GM21526 (cell line): ENCODE results near the gene CERS6.
"Not testable (repeated sequence)": the region's sequence is repeated elsewhere in the genome, so short reads cannot be mapped to it uniquely, and the experiment has no call there.

ENCODE experiments used
- ATAC-seq: cut with Tn5 transposase; IDR thresholded peaks from one replicate; pipeline ENCODE4 v1.9.1; 2021; ENCODE audit warnings: moderate library complexity; ENCODE audit not compliant: unreplicated experiment, low FRiP score

Gene CERS6

DNA sequence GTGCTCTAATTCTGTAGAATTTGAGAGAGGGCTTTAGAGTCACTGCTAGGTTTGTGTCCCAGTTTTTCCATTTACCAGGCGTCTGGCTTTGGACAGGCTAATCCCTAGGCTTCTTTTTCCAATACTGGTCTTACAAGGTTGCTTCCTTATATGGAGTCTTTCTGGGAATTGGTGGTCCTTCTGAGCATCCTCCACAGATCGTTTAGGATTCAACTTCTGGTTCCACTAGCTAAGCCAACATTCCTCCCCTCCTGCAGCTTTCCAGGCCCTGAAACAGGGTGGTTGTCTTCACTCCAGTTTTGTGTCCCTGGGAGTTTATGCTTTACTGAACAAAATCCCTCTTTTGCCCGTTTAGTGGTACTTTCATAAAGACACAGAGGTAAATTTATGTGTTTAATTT is 170.6 kb downstream of the CERS6 start:
- ATAC-seq, result no peak

DNA sequence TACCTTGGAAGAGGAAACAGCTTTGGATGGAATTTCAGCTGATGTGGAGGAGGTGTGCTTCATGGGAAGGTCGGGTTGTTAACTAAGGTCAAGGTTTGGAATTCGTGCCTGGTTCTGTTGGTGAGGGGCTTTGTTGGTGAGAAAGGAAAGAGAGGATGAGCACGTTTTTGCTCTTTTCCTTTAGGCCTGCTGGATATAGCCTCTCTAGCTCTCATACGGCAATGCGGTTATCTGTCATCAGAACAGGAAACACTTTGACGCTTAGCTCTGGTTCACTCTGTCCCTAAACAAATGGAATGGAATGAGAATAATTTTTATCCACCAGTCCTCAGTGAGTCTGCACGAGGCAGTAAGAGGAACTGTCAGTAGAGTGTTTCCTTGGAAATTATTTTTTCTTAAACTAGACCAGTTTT is 176.6 kb downstream of the CERS6 start:
- no peak for ATAC-seq

DNA sequence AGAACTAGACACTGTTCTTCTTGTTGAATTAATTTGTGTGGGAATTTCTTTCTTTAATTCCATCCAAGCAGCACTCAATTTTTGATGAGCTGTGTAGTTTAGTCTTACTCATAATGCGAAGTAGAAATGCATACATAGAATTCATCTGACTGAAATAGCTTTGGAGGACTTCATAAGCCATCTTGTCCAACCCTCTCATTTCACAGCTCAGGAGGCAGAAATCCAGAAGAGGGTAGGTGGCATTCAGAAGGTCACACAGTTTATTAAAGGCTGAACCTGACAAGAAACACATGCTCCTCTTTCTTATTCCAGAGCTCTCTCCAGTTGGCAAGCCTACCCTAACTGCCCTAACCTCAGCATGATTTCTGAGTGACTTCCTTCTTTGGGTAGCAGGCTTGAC is 177.1 kb downstream of the CERS6 start:
- no peak for ATAC-seq

DNA sequence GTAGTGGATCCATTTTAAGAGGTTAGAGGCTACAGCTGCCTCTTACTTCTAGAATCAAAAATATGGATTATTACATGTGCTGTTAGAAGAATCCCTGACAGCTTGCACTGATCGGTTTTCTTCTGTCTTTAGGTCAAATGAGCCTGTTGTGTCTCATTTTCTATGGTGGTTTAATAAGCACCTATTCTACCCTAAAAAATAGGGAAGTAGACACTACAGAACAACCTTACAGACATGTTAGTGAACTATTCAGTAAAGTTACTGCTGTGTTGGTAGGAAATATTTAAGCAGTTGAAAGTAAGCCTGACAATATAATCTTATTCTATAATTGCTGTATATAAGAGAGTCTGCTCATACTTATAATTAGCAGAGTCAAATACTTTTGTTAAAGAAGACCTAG is 177.8 kb downstream of the CERS6 start:
- ATAC-seq, result no peak

DNA sequence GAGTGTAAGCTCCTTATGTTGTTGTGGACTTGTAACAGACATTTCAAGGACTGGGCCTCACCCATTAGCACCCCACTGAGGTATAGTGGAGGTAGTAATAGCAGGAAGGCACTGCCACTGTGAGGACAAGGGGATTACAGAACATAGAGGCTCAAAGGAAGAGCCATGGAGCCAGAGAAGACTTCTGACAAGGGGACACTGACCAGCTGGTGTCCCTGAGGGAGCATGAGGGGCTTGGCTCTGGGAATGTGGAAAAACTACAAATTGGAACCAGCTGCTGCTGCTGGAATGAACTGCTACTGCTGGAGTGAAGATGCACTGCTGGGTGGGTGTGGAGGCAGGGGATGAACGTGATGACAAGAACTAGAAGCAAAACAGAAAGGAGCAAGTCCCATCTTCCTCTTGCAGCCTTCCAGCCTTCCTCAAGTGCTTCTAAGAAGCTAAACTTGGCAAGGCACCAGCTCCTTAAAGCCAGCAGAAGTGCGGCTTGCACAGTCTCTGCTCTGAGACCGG is 179.0 kb downstream of the CERS6 start:
- no peak for ATAC-seq

DNA sequence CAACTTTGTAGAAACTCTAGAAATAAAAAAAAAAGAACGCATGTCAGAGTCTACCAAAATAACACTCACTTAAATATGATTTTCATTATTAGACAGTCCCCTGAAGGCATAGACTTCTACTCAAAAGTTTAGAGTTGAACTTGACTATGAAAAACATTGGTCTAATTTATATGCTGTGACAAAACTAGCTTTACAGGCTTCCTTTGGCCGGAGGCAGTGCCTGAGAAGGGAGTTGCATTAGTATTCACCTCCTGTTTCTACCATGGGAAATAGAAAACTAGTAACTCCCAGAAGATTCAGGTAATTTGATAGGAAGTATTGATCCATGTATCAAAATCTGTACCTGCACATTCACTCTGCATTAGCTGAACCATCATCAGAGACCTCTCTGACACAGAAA is 182.9 kb downstream of the CERS6 start:
- no peak for ATAC-seq

DNA sequence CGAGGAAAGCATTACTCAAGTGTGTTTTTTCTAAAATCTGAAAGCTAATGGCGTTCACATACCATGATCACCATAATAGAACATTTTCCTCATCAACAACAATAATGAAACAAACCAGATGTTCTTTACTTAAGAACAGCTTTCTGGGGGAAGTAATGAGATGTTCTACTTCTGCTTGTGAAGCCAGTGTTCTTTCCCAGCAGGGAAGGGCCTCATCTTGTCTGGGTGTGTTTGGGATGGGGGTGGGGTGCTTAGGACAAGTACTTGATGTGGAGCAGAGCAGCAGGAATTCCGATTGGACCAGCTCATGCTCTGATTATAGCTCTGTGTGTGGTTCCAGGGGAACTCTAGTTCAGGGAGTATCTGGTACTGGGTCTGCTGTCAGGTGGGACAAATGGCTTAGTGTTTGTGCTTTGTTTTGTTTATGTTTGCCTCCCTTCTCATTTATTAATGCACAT is 183.4 kb downstream of the CERS6 start:
- no peak for ATAC-seq

DNA sequence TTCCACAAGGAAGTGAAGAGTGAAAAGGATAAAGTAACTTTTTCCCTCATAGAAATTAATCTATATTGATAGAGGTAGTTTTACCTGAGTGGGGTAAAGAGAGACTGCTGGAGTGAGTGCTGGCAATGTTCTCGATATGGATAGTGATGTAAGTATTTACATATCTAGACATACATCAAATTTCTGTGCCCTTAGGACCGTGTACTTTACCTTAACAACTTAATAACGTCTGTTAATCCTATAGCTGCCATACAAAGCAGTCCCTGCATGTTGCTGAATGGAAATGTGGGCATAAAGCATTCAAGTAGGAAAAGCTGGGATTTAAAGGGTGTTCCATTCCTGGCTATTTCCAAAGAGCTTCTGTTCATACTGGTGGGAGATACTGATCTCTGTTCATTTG is 184.0 kb downstream of the CERS6 start:
- ATAC-seq, result no peak

DNA sequence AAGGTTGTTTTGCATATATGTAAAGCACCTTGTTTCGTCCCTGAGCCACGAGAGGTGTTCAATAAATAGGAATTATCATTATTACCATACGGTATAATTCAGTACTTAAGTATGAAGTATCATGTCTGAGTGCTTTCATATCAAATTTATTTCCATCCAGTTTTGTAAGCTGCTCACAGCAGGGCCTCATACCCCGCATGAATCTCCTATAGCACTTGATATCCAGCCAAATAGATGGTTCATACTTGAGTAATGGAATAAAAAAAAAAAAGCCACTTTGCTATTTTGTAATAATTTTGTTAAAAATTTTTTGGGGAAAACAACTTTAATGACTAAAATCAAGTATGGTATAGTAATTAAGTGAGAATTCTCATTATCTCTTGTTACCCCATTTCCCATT is 185.6 kb downstream of the CERS6 start:
- no peak for ATAC-seq

DNA sequence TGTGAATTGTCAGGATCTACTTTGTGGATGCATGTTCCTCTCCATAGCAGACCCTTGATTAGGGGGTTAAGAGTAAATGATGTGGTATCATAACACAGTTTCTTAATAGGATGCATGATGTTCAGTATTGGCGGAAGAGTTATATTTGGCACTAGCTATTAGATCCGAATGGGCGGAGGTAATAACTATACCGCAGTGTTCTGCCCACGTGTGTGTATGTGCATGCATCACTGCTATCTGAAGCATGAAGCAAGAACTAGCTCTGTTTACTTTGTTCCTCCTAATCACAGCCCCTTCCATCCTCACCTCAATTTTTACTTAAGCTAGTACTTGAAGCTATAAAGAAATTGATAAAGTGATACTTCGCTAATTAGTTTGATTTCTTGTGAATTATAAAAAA is 186.8 kb downstream of the CERS6 start:
- ATAC-seq, result no peak

DNA sequence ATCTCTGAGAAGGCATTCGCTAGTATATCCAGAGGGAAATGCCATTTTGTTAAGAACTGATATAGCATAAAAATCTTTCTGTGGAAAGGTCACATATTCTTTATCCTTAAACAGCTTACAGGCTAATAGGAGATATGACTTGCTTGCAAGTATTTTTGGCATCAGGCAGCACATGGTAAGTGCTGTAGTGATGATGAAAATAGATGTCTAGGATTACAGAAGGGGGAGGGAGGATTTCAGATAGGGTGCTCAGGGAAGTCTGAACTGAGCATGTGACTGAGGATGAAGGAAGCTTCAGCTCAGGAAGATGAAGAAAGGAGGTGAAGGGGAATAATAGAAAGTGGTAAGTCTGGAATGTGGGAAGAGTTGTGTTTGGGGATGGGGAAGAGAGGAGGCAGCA is 187.9 kb downstream of the CERS6 start:
- no peak for ATAC-seq

DNA sequence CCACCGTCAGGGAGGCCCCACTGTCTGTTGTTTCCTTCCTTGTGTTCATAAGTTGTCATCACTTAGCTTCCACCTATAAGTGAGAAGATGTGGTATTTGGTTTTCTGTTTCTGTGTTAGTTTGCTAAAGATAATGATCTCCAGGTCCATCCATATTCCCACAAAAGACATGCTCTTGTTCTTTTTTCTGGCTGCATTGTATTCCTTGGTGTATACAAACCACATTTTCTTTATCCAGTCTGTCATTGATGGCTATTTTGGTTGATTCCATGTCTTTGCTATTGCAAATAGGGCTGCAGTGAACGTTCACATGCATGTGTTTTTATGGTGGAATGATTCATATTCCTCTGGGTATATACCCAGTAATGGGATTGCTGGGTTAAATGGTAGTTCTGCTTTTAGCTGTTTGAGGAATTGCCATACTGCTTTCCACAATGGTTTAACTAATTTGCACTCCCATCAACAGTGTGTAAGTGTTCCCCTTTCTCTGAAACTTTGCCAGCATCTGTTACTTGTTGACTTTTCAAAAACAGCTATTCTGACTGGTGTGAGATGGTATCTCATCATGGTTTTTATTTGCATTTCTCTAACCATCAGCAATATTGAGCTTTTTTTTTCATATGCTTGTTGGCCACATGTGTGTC is 189.7 kb downstream of the CERS6 start:
- no peak for ATAC-seq

DNA sequence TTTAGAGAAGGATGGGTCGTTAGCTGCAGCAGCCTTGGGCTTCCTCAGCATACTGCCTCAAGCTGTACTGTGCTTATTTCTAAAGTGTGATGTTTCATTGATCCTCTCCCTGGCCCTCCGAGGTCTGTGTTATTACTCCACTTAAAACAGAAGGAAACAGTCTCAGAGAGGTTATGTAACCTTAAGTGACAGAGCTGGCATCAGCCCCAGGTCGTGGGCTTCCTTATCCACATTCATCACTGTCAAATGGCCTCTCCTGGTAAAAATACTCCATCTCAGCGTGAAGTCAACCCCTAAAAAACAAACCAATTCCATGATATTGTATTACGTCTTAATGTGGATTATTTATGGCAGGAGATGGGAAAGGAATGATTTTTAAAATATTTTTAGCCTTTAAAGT is 193.0 kb downstream of the CERS6 start:
- no peak for ATAC-seq

DNA sequence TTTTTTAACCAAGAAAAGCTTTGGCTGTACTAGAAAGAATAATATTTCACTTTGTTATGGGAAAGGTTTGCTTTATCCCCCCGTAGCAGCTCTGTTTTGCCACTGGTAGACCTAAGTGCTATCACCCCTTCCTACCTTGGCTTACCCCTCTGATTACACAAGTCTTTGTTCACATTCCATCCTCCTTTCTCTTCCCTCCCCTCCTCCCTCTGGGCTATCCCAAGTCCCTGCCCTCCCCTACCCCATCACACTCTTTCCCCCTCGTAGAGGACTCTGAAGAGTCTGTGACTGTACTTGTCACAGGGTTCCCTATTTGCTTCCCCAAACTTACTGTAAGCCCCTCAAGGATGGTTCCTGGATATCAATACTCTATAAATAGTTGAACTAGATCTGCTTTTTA is 193.5 kb downstream of the CERS6 start:
- no peak for ATAC-seq

DNA sequence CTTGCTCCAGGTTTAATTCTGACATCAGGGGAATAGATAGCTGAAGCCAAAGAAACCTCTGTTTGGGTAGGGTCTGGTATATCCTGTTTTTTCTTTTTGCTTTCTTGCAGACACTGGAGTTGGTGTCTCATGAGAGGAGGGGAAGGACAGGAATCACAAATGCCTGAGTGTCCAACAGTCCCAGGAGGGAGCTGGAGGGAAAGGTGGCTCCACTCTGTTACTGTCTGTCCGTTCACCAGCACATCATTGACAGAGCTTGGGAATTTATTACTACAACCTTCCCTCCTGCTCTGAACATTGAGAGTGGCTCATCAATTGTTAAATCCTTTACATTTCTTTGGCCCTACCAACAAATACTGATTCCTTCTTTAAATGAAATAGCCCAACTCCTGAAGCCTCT is 194.1 kb downstream of the CERS6 start:
- ATAC-seq, result no peak

DNA sequence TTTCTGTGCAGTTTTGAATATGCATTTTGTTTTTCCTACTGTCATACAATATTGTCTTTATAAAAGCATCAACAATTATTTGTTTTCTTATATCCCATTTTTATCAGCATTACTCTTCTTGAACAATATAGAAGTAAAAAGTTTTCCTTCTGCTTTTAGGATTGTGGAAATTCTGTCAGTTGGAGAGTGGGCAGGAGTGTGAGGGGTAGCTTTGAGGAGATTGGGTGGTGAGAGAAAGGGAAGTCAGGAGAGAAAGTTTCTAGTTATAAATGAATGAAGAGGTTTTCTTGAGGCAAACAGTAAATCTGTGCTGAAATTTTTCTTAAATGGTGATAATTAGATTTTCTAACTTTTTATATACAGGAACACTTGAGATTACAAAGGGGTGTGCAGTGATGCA is 194.7 kb downstream of the CERS6 start:
- no peak for ATAC-seq

DNA sequence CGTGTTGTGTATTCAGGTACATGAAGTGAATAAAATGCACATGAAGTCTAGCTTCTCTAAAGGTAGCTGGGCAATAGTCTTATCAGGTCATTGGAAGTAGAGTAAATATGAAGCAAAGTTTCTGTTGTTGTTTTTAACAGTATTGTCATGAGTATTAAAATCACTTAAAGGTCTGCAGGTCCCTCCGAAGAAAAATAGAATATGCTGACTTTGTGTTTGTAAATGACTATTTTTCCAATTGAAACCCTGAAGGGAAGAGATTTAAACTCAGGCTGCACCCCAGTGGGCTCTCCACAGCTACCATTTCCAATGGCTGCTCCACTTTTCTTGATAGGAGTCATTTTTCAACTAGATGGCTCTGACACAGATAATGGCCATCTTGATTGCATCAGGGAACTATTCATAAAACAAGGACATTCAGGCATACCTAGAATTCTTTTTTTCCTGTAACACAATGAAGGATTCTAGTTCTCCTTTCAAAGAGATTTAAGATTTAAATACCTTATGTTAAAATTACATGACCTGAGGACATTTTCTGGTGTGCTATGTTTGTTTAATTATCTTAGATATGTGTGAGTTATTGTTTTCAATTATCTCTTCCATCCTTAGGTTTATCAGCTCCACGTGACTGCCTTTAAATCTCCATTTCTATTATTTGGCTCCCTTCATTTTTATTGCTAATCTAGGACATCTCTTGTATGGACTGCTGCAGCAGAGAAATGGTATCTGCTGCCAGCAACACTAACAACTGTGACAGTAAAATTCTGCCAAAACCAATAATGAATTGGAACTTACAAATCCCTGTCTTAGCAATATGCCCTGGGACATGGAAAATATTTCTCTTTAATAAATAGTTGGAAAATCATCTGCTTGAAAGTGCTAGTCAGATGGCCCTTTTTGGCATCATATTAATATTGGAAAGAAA is 197.2 kb downstream of the CERS6 start:
- no peak for ATAC-seq

DNA sequence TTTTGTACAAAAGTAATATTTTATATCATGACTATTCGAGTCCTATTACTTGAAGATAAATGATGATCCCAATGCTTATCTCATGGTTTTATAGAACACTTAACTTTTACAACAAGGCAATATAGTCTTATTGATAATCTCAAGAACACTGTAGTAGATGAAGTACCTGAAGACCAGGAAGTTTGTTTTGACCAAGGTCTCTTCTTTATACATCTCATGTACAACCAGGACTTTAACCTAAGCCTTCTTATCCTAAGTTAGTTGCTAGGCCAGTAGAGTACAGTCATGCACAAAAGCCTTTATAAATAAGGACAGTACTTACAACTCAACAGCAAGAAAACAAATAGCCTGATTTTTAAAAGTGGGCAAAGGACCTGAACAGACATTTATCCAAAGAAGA is 198.6 kb downstream of the CERS6 start:
- ATAC-seq, result no peak

DNA sequence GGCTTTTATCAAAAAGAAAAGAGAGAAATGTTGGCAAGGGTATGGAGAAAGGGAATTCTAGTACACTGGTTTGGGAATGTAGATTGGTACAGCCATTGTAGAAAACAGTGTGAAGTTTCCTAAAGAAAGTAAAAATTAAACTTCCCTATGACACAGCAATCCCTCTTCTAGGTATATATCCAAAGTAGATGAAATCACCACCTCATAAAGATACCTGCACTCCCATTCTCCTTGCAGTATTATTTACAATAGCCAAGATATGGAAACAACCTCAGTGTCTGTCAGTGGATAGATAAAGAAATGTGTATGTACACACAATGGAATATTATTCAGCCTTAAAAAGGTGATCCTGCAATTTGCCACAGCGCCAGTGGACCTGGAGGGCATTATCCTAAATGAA is 199.1 kb downstream of the CERS6 start:
- ATAC-seq, result no peak

DNA sequence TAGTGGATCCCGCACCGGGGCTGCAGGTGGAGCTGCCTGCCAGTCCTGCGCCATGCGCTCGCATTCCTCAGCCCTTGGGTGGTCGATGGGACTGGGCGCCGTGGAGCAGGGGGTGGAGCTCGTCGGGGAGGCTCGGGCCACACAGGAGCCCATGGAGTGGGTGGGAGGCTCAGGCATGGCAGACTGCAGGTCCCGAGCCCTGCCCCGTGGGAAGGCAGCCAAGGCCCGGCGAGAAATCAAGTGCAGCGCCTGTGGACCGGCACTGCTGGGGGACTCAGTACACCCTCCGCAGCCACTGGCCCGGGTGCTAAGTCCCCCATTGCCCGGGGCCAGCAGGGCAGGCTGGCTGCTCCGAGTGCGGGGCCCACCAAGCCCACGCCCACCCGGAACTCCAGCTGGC is 201.3 kb downstream of the CERS6 start:
- not testable (repeated sequence) for ATAC-seq

DNA sequence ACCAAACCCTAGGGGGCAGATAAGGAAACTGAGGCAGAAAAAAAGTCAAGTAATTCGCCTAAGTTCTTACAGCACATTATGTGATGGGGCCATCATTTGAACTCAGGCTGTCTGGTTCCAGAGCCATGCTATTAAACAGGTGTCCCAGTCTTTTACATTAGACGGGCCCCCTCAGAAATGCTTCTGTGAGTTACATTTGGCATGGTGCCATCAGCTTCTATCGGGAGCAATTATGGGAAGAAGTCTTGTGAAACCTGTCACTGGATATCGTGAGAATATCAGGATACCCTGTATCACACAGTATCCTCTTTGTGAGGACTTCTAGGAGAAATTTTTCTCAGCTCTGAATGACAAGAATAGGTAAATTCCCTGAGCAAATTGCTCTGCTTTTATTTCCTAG is 202.6 kb downstream of the CERS6 start:
- no peak for ATAC-seq
